Gastrocnemius medialis (tissue), 4 donors: ENCODE results near the gene GALNT18.

Source experiments
- POLR2A ChIP-seq, 2 donors: fragments of 450-650 bp; IDR thresholded peaks; one replicate each; pipeline ENCODE4 v1.6.1; 2017; ENCODE audit warnings: antibody characterized with exemption in 2 of 2, mild to moderate bottlenecking in 2 of 2, moderate library complexity in 2 of 2
- TF ChIP-seq, protein P1 (sequence below), 5 experiments: fragments of 450-650 bp in 3 of 5; fragments of 200-600 bp in 2 of 5; sonication (generic) in 2 of 5; IDR thresholded peaks in 4 of 5; conservative IDR thresholded peaks in 1 of 5; 1 replicate in 4 of 5; 2 replicates in 1 of 5; pipeline ENCODE4 v1.5.1; 2016 to 2019; ENCODE audit warnings: antibody characterized with exemption in 5 of 5, mild to moderate bottlenecking in 3 of 5, moderate library complexity in 3 of 5

DNA sequence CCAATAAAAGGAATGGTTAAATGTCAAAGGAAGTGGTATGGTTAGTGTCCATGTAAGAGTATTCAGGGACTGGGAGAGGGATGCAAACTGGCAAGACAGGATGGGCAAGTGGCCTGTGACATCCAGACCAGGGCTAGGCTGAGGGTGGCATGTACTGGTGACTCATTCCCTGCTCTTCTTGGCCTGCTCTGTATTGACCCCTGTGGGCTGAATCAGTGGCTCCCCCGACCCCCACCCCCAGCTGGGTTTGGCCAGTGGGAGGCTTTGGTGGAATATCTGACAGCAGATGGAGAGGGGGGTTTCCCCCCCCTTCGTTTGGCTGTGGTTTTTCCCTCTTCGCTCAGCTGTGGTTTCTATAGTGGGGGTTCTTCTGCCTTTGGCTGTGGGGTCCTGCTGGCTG, 356.5 kb downstream of the GALNT18 start:
- TF ChIP-seq, protein P1, sequence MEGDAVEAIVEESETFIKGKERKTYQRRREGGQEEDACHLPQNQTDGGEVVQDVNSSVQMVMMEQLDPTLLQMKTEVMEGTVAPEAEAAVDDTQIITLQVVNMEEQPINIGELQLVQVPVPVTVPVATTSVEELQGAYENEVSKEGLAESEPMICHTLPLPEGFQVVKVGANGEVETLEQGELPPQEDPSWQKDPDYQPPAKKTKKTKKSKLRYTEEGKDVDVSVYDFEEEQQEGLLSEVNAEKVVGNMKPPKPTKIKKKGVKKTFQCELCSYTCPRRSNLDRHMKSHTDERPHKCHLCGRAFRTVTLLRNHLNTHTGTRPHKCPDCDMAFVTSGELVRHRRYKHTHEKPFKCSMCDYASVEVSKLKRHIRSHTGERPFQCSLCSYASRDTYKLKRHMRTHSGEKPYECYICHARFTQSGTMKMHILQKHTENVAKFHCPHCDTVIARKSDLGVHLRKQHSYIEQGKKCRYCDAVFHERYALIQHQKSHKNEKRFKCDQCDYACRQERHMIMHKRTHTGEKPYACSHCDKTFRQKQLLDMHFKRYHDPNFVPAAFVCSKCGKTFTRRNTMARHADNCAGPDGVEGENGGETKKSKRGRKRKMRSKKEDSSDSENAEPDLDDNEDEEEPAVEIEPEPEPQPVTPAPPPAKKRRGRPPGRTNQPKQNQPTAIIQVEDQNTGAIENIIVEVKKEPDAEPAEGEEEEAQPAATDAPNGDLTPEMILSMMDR (IDR thresholded peaks at IDR 0.05 in 4 of 5, conservative IDR thresholded peaks at IDR 0.05 in 1 of 5) = no peak
- no peak for TF ChIP-seq POLR2A (IDR thresholded peaks at IDR 0.05)
